Body of pancreas (tissue), 4 donors: ENCODE data around the gene ZNF787. TPM values are rescaled to one million over a fixed set of nuclear protein-coding genes. Genes with fewer than 3 reads are reported as not detected.

Source experiments
- ATAC-seq: fragments of 150-250 bp; one replicate; pipeline ENCODE4 v1.9.1; 2016
- DNase-seq, 4 donors: peaks; one replicate each; pipeline ENCODE4 v3.0.0-alpha.2; 2019
- H3K27ac ChIP-seq, 4 donors: fragments of 200-600 bp; sonication (generic); 1 replicate in 3 of 4; 2 replicates in 1 of 4; pipeline versions ENCODE4 v1.5.1 to v1.6.1; 2016 to 2019; ENCODE audit warnings: mild to moderate bottlenecking in 1 of 4, mixed read lengths in 1 of 4, moderate library complexity in 1 of 4
- H3K27me3 ChIP-seq, 2 donors: fragments of 200-600 bp; sonication (generic); one replicate each; pipeline ENCODE4 v1.6.0; 2016; ENCODE audit warnings: mild to moderate bottlenecking in 1 of 2
- H3K36me3 ChIP-seq, 2 donors: fragments of 200-600 bp; sonication (generic); replicated peaks in 1 of 2; 2 replicates each; pipeline ENCODE4 v1.5.1; 2016; ENCODE audit warnings: low read depth in 2 of 2; ENCODE audit not compliant: insufficient read depth in 1 of 2
- H3K4me1 ChIP-seq: fragments of 200-600 bp; sonication (generic); one replicate; pipeline ENCODE4 v1.6.0; 2016
- H3K4me3 ChIP-seq, 2 donors: fragments of 200-600 bp; sonication (generic); 1 replicate in 1 of 2; 2 replicates in 1 of 2; pipeline ENCODE4 v1.5.1; 2016 to 2019
- H3K9me3 ChIP-seq, 3 donors: fragments of 200-600 bp; sonication (generic); 1 replicate in 2 of 3; 2 replicates in 1 of 3; pipeline ENCODE4 v1.5.1; 2016
- CTCF ChIP-seq, 7 experiments: fragments of 450-650 bp in 4 of 7; fragments of 200-600 bp in 3 of 7; sonication (generic) in 3 of 7; IDR thresholded peaks; one replicate each; pipeline ENCODE4 v1.5.1; 2016 to 2019; ENCODE audit warnings: antibody characterized with exemption in 7 of 7
- POLR2A ChIP-seq, 3 donors: fragments of 450-650 bp; IDR thresholded peaks; one replicate each; pipeline ENCODE4 v1.6.1; 2016; ENCODE audit warnings: antibody characterized with exemption in 3 of 3, mild to moderate bottlenecking in 2 of 3
- WGBS, 2 donors: methylation state at CpG; one replicate each; pipeline ENCODE4 v1.1.5; 2017; 5-methylcytosine and 5-hydroxymethylcytosine counted together
- intact Hi-C: fragments of 100-400 bp; cut with DNase I; formaldehyde crosslinking; loops from one replicate; pipeline ENCODE4 v1.15.1; 2023
- total RNA-seq, 2 donors: library from RNA; depleted of rRNA; stranded (reverse); fragments of >200 nt; gene quantifications; one replicate each; pipeline ENCODE4 v1.1.0, GENCODE V29; 2016

The ZNF787 gene
- total RNA-seq, 2 donors from 2014 or later = 12.7 to 21.1 TPM

- DNase-seq (no peak), ATAC-seq (no peak)
- no peak overlapping the region for H3K4me3 ChIP-seq
- H3K36me3 ChIP-seq = no peaks in the 10 kb centered on the region
- peaks cover 19% of the 10 kb centered on the region for H3K4me1 ChIP-seq
- intact Hi-C loops = no loop called here
- peak overlapping the region in 1 of 4 donors; percentile 56 for H3K27ac ChIP-seq
- WGBS, 2 donors = 87 to 92% methylated on average over 15 to 19 of the region's 19 CpGs
- no peak for TF ChIP-seq POLR2A (IDR thresholded peaks at IDR 0.05)
- no peak for TF ChIP-seq CTCF (IDR thresholded peaks at IDR 0.05)
- no peaks in the 10 kb centered on the region for H3K9me3 ChIP-seq
- H3K27me3 ChIP-seq = no peaks in the 10 kb centered on the region
These were observed 6.1 kb upstream of the ZNF787 start for GRCh38 chr19:56126983-56127780.

GRCh38 chr19:56125806-56126590 lies 4.9 kb upstream of the ZNF787 start:
- peak overlapping the region; percentile 44 to 72 (median 60) for H3K27ac ChIP-seq

GRCh38 chr19:56124578-56124977 lies 3.5 kb upstream of the ZNF787 start:
- no peak for DNase-seq

More at GRCh38 chr19:56125806-56126590, 4.9 kb upstream of the ZNF787 start:
- peaks cover 26% of the 10 kb centered on the region for H3K4me1 ChIP-seq
- no peaks in the 10 kb centered on the region for H3K9me3 ChIP-seq
- no peak for ATAC-seq
- H3K4me3 ChIP-seq = no peak overlapping the region
- 36 to 62% methylated on average over 12 to 16 of the region's 16 CpGs for WGBS, 2 donors
- intact Hi-C loops = no loop called here
- TF ChIP-seq CTCF (IDR thresholded peaks at IDR 0.05) (no peak), POLR2A (IDR thresholded peaks at IDR 0.05) (no peak)
- peak; percentile 64 to 81 (median 74) for DNase-seq
- no peaks in the 10 kb centered on the region for H3K27me3 ChIP-seq
- no peaks in the 10 kb centered on the region for H3K36me3 ChIP-seq

GRCh38 chr19:56123266-56123891 lies 2.3 kb upstream of the ZNF787 start:
- Histone ChIP-seq H3K9me3 (no peaks in the 10 kb centered on the region), H3K4me3 (no peak overlapping the region), H3K4me1 (peaks cover 46% of the 10 kb centered on the region), H3K27me3 (no peaks in the 10 kb centered on the region), H3K27ac (no peak overlapping the region), H3K36me3 (no peaks in the 10 kb centered on the region)
- ATAC-seq (no peak), DNase-seq (no peak)
- no peak for TF ChIP-seq POLR2A (IDR thresholded peaks at IDR 0.05)
- no peak for TF ChIP-seq CTCF (IDR thresholded peaks at IDR 0.05)
- intact Hi-C loops = no loop called here
- WGBS, 2 donors = 87 to 89% methylated on average over 16 of the region's 16 CpGs

More at GRCh38 chr19:56124578-56124977, 3.5 kb upstream of the ZNF787 start:
- 93 to 95% methylated on average over 4 of the region's 4 CpGs for WGBS, 2 donors
- Histone ChIP-seq H3K9me3 (no peaks in the 10 kb centered on the region), H3K4me3 (no peak overlapping the region), H3K27me3 (no peaks in the 10 kb centered on the region), H3K27ac (no peak overlapping the region), H3K36me3 (no peaks in the 10 kb centered on the region), H3K4me1 (peaks cover 34% of the 10 kb centered on the region)
- TF ChIP-seq CTCF (IDR thresholded peaks at IDR 0.05) (no peak), POLR2A (IDR thresholded peaks at IDR 0.05) (no peak)
- no peak for ATAC-seq
- intact Hi-C loops = no loop called here
